ENCODE measurements around the gene RPE. TPM values are rescaled to one million over a fixed set of nuclear protein-coding genes. Genes with fewer than 3 reads are reported as not detected.

The RPE gene
- total and polyA plus RNA-seq, 9 donors, result 16.8 to 54.8 (median 38.2) TPM

- 84 to 88% (median 85%) methylated on average over 2 of the region's 2 CpGs for WGBS, 3 donors
- no peak for TF ChIP-seq EP300 (IDR thresholded peaks at IDR 0.05)
- TF ChIP-seq POLR2A (IDR thresholded peaks at IDR 0.05), result no peak
- TF ChIP-seq CTCF (IDR thresholded peaks at IDR 0.05), result peak in 2 of 3 donors; percentile 37 to 48
- intact Hi-C loops (cut with DNase I), result loop anchor here in 3 of 4 donors (5.0 kb wide), 1 partner anchor 220 kb away; no protein-coding TSS in a partner anchor
- Histone ChIP-seq H3K27me3 (no peaks in the 10 kb centered on the region), H3K36me3 (no peaks in the 10 kb centered on the region), H3K9me3 (no peaks in the 10 kb centered on the region), H3K27ac (no peak overlapping the region), H3K4me1 (ENCODE audit: insufficient read depth) (no peaks in the 10 kb centered on the region), H3K4me3 (no peak overlapping the region)
- DNase-seq, result no peak
These were observed 24.8 kb upstream of the RPE start for GRCh38 chr2:209977386-209978239.

GRCh38 chr2:209984291-209984690 lies 18.1 kb upstream of the RPE start:
- Histone ChIP-seq H3K36me3 (no peaks in the 10 kb centered on the region), H3K4me3 (no peak overlapping the region), H3K27ac (no peak overlapping the region), H3K4me1 (ENCODE audit: insufficient read depth) (no peaks in the 10 kb centered on the region), H3K27me3 (no peaks in the 10 kb centered on the region), H3K9me3 (no peaks in the 10 kb centered on the region)
- DNase-seq, result no peak
- WGBS, 3 donors, result 84 to 94% (median 88%) methylated on average over 2 of the region's 2 CpGs
- TF ChIP-seq POLR2A (IDR thresholded peaks at IDR 0.05), result no peak
- no peak for TF ChIP-seq EP300 (IDR thresholded peaks at IDR 0.05)
- no peak for TF ChIP-seq CTCF (IDR thresholded peaks at IDR 0.05)
- intact Hi-C loops (cut with DNase I), result loop anchor here in 1 of 4 donors (5.0 kb wide), 1 partner anchor 218 kb away; no protein-coding TSS in a partner anchor

- intact Hi-C loops (cut with DNase I), result no loop called here
- no peaks in the 10 kb centered on the region for H3K9me3 ChIP-seq
- no peak overlapping the region for H3K4me3 ChIP-seq
- TF ChIP-seq POLR2A (IDR thresholded peaks at IDR 0.05) (no peak), EP300 (IDR thresholded peaks at IDR 0.05) (no peak), CTCF (IDR thresholded peaks at IDR 0.05) (no peak)
- no peaks in the 10 kb centered on the region for H3K27me3 ChIP-seq
- no peak for DNase-seq
- H3K4me1 ChIP-seq (ENCODE audit: insufficient read depth), result no peaks in the 10 kb centered on the region
- no peaks in the 10 kb centered on the region for H3K36me3 ChIP-seq
- WGBS, 3 donors, result 76 to 89% (median 79%) methylated on average over 3 of the region's 3 CpGs
- H3K27ac ChIP-seq, result no peak overlapping the region
These were observed 16.6 kb upstream of the RPE start for GRCh38 chr2:209985874-209986273.

- intact Hi-C loops (cut with DNase I), result no loop called here
- no peak for TF ChIP-seq CTCF (IDR thresholded peaks at IDR 0.05)
- TF ChIP-seq POLR2A (IDR thresholded peaks at IDR 0.05), result no peak
- no peak for TF ChIP-seq EP300 (IDR thresholded peaks at IDR 0.05)
- Histone ChIP-seq H3K36me3 (no peaks in the 10 kb centered on the region), H3K27me3 (no peaks in the 10 kb centered on the region), H3K4me1 (ENCODE audit: insufficient read depth) (no peaks in the 10 kb centered on the region), H3K9me3 (no peaks in the 10 kb centered on the region), H3K4me3 (no peak overlapping the region), H3K27ac (no peak overlapping the region)
- 91 to 95% (median 94%) methylated on average over 2 of the region's 2 CpGs for WGBS, 3 donors
- DNase-seq, result no peak
These were observed 16.0 kb upstream of the RPE start for GRCh38 chr2:209986415-209986814.
